ENCODE measurements around the gene EPB41. TPM values are rescaled to one million over a fixed set of nuclear protein-coding genes. Genes with fewer than 3 reads are reported as not detected.

Gene EPB41
- total and polyA plus RNA-seq, 2 donors (not counting 3 experiments of a cell fraction or from before 2014, with no cell fraction given), result 22.3 to 45.7 TPM

DNA sequence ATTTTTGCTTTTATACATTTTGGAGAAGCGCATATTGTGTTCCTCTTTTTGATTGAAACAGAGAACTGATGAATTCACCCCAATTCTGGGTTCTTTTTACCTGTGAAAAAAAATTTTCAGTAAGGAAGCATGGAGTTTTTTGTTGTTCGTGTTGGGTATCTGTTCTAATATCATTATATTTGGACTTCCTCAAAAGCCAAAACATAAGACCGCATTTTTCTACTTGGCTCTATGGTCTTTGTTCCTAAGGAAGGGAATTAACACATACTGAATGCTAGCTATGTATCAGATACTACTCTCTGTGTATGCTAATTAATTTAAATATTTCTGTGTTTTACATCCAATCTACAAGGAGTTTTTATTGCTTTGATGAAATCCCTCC, 12.9 kb downstream of the EPB41 start:
- TF ChIP-seq GATA2 (IDR thresholded peaks at IDR 0.05; ENCODE audit: insufficient read depth, insufficient read length, low read depth, low read length) (no peak), EZH2 (IDR thresholded peaks at IDR 0.05; ENCODE audit: borderline replicate concordance, low read depth, low read length, severe bottlenecking) (no peak), POLR2AphosphoS5 (IDR thresholded peaks at IDR 0.05; ENCODE audit: insufficient read depth, low read depth, low read length) (no peak), MAX (IDR thresholded peaks at IDR 0.05; ENCODE audit: insufficient read depth, insufficient read length) (no peak), FOS (IDR thresholded peaks at IDR 0.05; ENCODE audit: borderline replicate concordance, insufficient read depth, low read length) (no peak), POLR2A (IDR thresholded peaks at IDR 0.05; ENCODE audit: low read depth, low read length) (no peak), MYC (IDR thresholded peaks at IDR 0.05; ENCODE audit: low read depth, low read length) (no peak)
- TF ChIP-seq, protein P1, sequence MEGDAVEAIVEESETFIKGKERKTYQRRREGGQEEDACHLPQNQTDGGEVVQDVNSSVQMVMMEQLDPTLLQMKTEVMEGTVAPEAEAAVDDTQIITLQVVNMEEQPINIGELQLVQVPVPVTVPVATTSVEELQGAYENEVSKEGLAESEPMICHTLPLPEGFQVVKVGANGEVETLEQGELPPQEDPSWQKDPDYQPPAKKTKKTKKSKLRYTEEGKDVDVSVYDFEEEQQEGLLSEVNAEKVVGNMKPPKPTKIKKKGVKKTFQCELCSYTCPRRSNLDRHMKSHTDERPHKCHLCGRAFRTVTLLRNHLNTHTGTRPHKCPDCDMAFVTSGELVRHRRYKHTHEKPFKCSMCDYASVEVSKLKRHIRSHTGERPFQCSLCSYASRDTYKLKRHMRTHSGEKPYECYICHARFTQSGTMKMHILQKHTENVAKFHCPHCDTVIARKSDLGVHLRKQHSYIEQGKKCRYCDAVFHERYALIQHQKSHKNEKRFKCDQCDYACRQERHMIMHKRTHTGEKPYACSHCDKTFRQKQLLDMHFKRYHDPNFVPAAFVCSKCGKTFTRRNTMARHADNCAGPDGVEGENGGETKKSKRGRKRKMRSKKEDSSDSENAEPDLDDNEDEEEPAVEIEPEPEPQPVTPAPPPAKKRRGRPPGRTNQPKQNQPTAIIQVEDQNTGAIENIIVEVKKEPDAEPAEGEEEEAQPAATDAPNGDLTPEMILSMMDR (IDR thresholded peaks at IDR 0.05; ENCODE audit: extremely low read depth in 1 of 2, insufficient read depth in 1 of 2, low read depth in 1 of 2, low read length in 2 of 2), result no peak
- DNase-seq (ENCODE audit: low read depth, low spot score) (no peak), FAIRE-seq (no peak)
- peaks cover 4% of the 10 kb centered on the region for H3K79me2 ChIP-seq (ENCODE audit: control insufficient read depth, insufficient read depth, low read length)
- peak overlapping the region; percentile 33 for H3K9ac ChIP-seq (replicated peaks; ENCODE audit: extremely low read depth, insufficient read depth, low read length)
- no peaks in the 10 kb centered on the region for H3K27me3 ChIP-seq (ENCODE audit: control insufficient read depth in 2 of 2, insufficient read depth in 2 of 2, low read length in 2 of 2)
- dilution Hi-C loops (cut with MboI; ENCODE audit: extremely low pct_ligation_motif_present, low sequenced_read_pairs) (no loop called here), intact Hi-C loops (cut with micrococcal nuclease) (loop anchor here (1.0 to 10.0 kb wide), 3 partner anchors 13 to 58 kb away; partner anchors contain the start of gene EPB41)
- H3K4me3 ChIP-seq (replicated peaks in 1 of 3; ENCODE audit: insufficient read depth in 1 of 3, low read depth in 1 of 3, low read length in 3 of 3), result peak overlapping the region in 1 of 3 experiments; percentile 52
- H3K4me1 ChIP-seq (ENCODE audit: control insufficient read depth, extremely low read depth, insufficient read depth, low read length), result peaks cover 28% of the 10 kb centered on the region
- H3K9me1 ChIP-seq (replicated peaks; ENCODE audit: control insufficient read depth, extremely low read depth, insufficient read depth, low read length), result no peaks in the 10 kb centered on the region
- peak overlapping the region; percentile 68 for H3K27ac ChIP-seq (ENCODE audit: insufficient read depth, low read depth, low read length)
- no peaks in the 10 kb centered on the region for H3K36me3 ChIP-seq (ENCODE audit: control insufficient read depth in 2 of 2, extremely low read depth in 1 of 2, insufficient read depth in 2 of 2, low read length in 2 of 2)
- H4K20me1 ChIP-seq (replicated peaks; ENCODE audit: control insufficient read depth, extremely low read depth, insufficient read depth, low read length), result no peaks in the 10 kb centered on the region
- H2AFZ ChIP-seq (ENCODE audit: low read depth, low read length), result peak overlapping the region; percentile 31
- H3K4me2 ChIP-seq (ENCODE audit: insufficient read depth, low read length), result peak overlapping the region; percentile 80
- POLR2A ChIA-PET, result interaction anchor here (0.8 kb wide), 1 partner anchor 12 kb away, joined by 3 read pairs; no protein-coding TSS in a partner anchor
- CTCF ChIA-PET, result interaction anchor here (0.8 to 1.9 kb wide), 6 partner anchors 13 to 106 kb away, joined by 3 to 9 read pairs (median 5); partner anchors contain the start of gene EPB41
- no TSS peak for BruUV-seq (replicated peaks)
- no peaks in the 10 kb centered on the region for H3K9me3 ChIP-seq (replicated peaks; ENCODE audit: control insufficient read depth, insufficient read depth, low read length)

Data from endothelial cell of umbilical vein (primary cell).